HG03025 (cell line): ENCODE measurements around the gene NDOR1.

Experiments
- ATAC-seq: cut with Tn5 transposase; IDR thresholded peaks from one replicate; pipeline ENCODE4 v1.9.1; 2021; ENCODE audit warnings: mild to moderate bottlenecking, moderate library complexity; ENCODE audit not compliant: unreplicated experiment, low FRiP score

NDOR1 gene

DNA sequence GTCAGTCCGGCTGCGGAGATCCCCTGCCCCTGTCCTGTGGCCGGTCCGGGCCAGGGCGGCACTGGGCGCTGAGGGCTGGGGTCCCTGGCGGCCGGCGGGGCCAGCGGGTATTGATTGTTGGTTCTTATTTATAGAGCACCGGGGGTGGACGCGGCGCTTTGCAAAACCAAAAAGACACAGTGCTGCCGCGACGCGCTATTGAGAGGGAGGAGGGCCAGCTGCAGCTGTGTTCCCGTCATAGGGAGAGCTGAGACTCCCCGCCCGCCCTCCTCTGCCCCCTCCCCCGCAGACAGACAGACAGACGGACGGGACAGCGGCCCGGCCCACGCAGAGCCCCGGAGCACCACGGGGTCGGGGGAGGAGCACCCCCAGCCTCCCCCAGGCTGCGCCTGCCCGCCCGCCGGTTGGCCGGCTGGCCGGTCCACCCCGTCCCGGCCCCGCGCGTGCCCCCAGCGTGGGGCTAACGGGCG is 38.2 kb upstream of the NDOR1 start:
- no peak for ATAC-seq

DNA sequence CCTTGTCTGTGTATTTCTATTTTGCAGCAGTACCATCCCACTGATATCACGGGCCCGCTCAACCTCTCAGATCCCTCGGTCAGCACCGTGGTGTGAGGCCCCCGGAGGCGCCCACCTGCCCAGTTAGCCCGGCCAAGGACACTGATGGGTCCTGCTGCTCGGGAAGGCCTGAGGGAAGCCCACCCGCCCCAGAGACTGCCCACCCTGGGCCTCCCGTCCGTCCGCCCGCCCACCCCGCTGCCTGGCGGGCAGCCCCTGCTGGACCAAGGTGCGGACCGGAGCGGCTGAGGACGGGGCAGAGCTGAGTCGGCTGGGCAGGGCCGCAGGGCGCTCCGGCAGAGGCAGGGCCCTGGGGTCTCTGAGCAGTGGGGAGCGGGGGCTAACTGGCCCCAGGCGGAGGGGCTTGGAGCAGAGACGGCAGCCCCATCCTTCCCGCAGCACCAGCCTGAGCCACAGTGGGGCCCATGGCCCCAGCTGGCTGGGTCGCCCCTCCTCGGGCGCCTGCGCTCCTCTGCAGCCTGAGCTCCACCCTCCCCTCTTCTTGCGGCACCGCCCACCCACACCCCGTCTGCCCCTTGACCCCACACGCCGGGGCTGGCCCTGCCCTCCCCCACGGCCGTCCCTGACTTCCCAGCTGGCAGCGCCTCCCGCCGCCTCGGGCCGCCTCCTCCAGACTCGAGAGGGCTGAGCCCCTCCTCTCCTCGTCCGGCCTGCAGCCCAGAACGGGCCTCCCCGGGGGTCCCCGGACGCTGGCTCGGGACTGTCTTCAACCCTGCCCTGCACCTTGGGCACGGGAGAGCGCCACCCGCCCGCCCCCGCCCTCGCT is 37.5 kb upstream of the NDOR1 start:
- no peak for ATAC-seq

DNA sequence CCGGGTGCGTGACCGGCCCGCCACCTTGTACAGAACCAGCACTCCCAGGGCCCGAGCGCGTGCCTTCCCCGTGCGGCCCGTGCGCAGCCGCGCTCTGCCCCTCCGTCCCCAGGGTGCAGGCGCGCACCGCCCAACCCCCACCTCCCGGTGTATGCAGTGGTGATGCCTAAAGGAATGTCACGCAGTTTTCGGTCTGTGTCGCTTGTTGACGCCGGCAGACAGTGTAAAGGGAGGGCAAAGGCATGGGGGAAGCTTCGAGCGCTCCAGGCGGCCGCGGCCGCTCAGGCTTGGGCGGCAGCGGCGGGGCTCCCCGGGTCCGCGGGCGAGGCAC is 37.0 kb upstream of the NDOR1 start:
- no peak for ATAC-seq

DNA sequence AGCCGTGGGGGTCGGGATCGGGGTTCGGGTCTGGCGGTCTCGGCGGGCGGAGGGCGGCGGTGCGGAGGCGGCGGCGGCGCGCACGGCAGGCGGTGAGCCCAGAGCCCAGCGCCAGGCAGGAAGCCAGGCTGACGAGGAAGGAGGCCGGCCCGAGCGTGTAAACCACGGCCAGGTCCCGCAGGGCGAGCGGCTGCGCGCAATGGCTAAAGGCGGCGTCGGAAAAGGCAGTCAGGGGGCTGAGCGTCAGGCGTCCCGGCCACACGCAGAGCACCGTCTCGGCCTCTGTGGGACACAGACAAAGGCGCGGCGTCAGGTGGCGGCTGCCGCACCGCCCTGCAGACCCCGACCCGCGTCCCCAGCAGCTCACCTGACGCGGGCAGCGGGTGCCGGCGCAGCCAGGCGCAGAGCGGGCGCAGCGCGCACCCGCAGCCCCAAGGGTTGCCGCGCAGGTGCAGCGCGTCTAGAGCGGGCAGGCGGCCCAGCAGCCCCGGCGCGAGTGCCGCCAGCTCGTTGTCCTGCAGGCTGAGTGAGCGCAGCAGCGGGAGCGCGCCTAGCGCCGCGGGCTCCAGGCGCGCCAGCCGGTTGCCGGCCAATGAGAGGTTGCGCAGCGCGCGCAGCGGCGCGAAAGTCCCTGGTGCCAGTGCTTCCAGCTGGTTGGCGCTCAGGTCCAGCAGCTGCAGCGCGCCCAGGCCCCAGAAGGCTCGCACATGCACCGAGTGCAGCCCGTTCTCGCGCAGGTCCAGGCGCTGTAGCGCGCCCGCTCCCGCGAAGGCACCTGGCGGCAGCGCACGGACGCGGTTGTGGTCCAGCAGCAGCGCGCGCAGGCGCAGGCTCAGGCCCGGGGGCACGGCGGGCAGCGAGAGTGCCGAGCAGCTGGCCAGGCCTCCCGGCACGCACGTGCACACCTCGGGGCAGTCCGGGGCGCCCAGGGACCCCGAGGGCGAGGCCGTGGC is 36.3 kb upstream of the NDOR1 start:
- no peak for ATAC-seq

DNA sequence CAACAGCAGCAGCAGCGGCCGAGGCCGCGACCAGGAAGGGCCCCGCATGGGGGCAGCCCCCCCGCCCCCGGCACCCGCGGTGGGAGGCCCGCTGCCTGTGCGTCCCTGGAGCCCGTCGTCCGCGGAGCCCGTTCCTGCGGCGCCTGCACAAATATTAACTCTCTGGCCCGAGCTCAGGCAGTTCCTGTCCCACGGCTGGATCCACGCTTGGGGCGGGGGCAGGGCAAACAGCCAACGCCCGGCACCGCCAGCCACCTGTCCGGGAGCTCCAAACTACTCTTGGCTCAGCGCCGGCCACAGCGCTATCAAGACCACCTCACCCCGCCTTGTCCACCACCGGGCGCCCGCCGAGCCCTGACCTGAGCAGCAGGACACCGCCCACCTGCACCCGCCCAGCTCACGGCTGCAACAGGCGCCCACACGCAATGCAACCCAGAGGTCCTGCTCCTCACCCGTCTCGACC is 35.6 kb upstream of the NDOR1 start, which contains the start of gene LRRC26:
Gene LRRC26 (minus strand): TSS at position 156 of the 463 bp plus-strand sequence. CDS start 108 bp downstream, at position 48.
- no peak for ATAC-seq

DNA sequence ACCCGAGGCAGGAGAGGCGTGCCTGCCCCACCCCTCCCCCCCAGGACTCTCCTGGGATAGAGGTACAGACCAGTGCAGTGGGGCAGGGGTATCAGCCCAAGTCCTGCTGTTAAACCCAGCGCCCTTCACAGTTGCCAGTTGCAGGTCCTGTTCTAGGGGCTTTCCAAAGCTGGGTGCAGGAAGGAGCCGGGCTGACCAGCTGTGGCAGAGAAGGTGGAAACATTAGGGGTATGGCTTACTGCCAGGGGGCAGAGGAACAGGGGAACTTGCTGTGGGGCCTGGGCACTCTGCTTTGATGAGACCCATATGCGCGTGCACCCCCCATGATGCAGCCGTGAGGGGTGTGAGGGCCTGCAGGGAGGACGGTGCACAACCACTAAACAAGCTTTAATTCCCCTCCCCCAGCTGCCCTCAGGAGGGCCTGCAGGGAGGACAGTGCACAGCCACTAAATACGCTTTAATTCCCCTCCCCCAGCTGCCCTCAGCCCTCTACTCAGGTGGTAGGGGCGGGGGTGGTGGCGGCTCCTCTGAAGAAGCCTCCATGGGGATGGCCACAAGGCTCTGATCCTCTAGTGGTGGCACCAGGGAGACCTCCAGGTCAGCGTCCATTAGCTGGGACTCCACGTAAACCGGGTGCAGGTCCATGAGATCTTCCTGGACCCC is 34.9 kb upstream of the NDOR1 start:
- no peak for ATAC-seq

DNA sequence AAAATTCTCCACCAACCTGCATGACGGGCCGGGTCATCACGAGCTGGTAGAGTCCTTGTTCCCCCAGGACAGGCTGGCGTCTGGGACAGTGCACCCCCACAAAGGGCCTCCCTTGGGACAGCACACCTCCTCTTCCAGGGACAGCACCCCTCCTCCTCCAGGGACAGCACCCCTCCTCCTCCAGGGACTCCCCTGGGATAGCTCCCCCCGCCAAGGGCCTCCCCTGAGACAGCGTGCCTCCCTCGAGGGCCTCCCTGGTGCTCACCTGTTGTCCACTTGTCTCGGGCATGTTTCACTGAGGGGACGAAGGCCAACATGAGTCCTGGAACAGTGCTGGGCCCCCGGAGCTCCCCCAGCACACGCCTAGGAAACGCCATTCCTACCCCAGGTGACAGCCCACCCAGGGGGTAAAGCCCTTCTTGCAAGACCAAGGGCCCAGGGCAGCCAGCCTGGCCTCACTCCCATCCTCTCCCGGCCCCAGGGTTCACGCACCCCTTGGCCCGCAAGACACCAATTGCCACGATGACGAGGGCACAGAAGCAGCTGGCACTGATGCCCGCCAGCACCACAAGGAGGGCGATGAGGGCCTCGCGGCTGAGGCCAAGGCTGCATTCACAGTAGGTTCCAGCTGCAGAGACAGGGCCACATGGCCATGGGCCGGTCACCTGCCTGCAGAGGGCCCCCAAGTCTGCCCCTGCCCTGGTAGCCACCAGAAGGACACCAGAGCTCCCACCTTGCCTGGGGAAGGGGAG is 34.2 kb upstream of the NDOR1 start:
- ATAC-seq: no peak

DNA sequence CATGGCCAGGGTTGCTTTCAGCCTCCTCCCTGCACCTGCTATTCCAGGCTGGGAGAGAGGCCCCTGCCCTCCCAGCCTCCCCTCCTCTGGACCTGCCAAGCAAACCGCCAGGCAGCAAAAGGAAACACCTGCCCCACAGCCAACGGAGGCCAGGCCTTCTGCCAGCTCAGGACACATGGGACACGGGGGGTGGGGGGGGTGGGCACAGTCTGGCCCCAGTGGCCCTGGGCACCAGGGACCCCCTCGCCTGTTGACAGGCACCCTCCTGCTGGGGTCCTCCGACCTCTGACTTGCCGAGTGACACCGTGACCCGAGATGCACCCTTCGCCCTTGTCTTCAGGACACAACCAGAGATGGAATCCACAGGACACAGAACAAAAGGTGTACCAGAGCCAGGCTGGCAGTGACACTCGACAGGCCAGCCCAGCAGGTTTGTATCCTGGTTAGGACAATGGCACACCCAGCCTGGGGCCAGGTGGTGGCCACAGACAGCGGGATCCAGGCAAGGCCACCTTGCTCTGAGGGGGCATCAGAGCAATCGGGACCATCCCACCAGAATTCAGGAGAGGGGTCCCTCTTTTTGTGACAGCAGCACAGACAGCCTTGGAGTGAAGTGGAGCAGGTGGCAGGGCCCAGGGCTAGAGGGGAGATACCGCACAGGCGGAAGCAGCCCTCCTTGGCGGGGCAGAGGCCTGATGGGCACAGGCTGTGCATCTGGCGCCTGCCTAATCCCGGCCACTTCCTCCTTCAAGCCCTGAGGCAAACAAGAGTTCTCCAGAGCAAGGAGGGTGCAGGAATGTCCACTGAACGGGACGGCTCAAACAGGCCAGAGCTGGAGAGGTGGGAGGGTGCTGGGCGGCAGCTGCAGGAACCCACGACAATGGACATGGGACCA is 32.4 kb upstream of the NDOR1 start:
- no peak for ATAC-seq

DNA sequence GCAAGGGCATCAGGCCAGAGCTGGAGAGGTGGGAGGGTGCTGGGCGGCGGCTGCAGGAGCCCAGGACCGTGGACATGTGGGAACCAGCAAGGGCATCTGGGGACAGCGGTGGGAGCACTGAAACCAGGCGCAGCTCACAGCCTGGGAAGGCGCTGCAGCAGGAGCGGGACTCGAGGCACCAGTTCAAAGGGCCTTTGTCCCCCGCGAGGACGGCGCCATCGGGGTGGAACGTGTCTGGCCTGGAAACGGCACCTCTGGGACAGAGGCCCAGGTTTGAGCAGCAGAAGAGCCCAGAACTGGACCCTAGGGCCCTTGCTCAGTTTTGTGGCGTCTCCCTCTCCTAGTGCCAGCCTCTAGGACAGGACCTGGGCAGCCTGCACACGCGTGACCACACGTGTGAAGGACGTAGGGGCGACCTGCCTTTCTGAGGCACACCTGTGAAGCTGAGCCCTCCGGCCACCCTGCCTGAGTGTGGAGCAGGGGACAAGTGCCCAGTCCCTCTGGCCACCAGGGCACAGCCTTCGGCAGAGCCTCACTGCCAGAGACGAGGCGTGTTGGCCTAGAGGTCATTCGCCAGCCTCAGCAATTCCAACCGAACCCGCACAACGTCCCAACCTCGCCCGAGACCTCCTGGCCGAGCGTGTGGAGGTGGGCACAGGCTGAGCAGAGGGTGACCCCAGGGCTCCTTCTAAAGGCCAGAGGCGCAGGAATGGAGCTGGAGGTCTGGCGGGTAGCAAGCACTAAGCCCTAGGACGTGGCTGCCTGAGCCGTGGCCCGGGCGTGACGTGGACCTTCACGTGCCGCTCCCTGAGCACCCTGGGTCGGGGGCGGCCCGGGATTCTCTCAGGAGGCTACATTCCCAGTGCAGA is 31.5 kb upstream of the NDOR1 start:
- ATAC-seq: no peak

DNA sequence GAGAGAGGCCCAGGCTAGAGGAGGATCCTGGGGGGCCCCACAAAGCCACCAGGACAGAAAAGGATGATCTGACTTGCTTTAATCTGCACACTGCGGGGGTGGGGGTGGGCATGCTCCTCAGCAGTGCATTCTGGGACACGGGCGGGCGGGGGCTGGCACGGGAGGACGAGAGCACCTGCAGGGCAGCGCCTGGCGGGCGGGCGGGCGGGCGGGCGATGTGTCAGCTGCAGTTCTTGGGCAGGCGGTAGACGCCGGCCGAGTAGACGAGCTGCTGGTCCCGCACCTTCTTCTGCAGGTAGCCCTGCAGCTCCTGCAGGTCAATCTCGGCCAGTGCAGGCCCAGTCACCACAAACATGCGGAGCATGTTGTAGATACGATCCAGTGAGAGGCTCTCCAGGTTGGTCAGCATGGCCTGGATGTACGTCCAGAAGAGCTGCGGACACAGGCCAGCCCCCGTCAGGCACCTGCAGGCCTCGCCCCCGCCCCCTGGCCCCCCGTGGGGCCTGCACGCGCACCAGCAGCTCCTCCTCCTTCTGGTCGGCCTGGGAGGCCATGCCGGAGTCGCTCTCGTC is 30.7 kb upstream of the NDOR1 start:
- no peak for ATAC-seq

DNA sequence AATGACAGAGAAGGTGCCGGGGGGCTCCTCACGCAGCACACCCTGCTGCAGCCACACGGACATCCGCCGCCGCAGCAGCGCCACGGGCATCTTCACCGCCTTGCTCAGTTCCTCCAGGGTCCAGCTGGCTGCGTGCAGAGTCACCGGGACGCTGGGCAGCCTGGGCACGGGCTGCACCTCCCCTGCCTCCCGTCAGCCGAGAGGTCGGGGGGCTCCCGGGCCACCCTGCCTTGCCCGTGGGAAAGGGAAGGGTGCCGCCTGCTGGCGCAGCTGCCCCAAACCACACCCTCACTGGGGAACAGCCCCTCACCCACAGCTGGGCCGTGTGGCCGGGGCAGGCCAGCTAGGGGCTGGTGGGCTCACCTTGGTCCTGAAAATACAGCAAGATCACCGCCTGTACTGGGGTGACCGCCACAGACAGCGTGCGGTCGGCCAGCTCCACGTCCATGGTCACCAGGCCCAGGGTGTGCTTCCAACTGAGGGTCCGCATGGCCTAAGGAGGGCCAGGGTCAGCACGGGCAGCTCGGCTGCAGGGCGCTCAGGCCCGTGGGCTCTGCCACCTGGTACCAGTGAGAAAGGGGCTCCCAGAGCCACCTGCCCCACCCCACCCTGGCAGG is 30.0 kb upstream of the NDOR1 start:
- no peak for ATAC-seq

DNA sequence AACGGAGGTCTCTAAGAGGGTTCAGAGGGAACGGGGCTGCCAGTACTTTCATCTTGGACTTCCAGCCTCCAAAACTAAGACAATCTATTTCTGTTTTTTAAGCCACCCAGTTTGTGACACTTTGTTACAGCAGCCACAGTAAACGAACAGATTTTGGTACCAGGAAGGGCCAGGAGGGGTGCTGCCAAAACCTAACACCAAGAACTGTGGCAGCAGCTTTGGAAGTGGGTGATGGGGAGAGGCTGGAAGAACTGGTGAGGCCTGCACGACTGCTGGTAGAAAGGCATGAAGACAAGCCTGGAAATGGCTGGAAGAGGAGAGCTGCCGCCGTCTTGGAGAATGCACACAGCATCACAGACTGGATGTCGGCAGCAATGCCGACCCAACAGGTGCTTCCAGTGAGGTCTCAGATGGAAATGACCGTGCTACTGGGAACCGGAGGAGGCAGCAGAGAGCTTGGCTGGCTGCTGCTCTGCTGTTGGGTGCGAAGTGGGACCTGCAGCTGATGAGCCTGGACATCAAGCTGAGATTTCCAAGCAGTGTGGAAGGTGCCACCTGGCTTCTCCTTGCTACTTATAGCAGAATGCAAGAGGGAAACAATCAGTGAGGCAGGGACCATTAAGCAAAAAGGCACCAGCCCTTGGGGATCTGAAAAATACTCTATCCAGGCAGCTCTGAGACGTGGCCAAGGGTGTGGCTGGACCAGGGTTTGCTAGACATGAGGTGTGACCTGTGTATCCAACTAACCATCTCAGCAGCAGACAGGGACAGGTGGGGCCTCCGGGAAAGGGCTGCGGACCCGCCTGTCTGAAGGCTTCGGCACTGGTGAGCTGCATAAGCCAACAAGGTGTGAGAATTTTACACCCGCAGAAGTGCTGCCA is 29.0 kb upstream of the NDOR1 start:
- no peak for ATAC-seq

DNA sequence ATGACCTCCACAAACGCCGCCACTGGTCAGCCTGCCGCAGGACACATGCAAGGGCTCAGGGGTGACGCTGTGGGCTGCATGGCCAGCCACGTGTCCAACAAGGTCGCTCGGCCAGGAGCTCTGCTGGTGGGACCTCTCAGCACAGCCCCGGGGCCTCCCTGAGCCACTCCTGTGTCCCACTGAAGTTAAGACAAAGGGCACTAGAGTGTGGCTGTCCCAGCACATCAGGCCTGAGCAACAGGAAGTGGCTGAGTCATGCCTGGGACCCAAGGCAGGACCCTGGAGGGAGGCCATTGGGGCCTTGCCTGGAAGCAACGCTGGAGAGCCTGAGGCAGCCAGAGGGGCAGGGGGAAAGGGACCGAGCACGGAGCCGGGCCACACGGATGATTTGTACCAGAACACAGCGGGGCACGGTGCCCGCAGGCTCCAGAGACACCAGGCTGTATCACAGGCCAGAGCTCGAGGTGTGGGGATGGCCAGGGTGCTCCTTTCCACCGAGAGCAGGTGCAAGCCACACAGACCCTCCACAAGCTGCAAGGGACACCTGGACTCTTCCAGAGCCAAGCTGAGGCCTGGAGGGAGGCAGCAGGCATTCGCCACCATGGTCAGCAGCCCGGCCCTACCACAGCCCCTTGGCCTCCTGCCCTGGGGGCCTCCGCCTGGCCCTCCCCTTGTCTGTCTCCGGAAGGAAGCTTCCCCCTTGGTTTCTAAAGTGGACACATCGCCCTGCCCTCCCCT is 27.1 kb upstream of the NDOR1 start:
- ATAC-seq: no peak

DNA sequence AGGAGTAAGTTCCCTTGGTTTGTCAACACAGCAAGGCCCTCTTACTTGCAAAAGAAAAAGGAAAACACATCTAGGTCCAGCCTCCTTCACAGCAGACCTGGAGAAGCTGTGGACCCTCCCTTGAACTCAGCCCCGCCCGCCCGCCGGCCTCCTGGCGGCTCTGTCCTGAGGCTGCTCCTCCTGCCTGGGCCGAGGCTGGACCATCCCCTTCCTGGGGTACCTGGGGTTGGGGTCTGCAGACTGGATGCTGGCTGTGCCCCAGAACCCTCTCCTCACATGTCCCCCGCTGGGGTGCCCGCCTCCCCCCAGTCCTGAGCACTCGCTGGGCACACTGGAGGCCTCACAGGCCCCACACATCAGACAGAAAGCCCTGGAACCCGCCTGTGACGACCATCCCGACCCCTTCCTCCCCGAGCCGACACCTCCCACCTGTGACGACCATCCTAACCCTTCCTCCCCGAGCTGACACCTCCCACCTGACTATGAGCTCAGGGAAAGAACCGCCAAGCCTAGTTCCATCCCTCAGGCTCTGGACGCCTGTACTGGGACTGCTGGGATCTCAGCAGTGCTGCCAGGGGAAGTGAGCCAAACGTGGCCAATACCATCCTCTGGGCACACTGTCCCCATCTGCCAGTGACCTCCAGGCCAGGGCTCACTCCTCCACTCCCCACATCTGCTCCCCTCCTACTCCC is 26.4 kb upstream of the NDOR1 start:
- no peak for ATAC-seq

DNA sequence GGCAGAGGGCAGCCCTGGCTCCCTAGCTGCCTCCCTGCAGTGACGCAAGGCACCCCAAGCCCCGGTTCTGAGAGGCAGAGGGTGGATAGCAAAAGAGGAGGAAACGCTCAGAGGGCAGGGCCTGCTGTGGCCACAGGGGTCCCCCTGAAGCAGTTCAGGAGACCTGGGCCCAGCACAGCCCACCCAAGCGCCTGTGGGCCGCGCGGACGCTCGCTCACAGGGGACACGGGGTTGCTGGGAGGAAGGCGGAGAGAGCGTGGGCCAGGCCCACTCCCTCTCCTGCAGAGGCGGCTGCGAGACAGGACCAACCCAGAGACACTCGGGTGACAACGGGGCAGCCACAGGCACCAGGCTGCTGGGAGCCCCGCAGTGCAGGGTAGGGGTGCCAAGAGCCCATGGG is 25.7 kb upstream of the NDOR1 start:
- ATAC-seq: no peak
